GM23338 (cell line): Measurements from ENCODE around the gene ASAP2.

Experiments
- CREB1 ChIP-seq: fragments of 250-450 bp; sonication (Bioruptor Pico); IDR thresholded peaks from 2 replicates; pipeline ENCODE4 v1.5.0; 2020; ENCODE audit warnings: low read depth, mild to moderate bottlenecking, moderate library complexity
- EZH2 ChIP-seq: fragments of 200-600 bp; sonication (generic); IDR thresholded peaks from one replicate; pipeline ENCODE4 v1.8.0; 2017; ENCODE audit warnings: antibody characterized with exemption, mild to moderate bottlenecking, low read depth; ENCODE audit not compliant: unreplicated experiment
- EZH2phosphoT487 ChIP-seq: fragments of 200-600 bp; sonication (generic); IDR thresholded peaks from one replicate; pipeline ENCODE4 v1.8.1; 2018; ENCODE audit warnings: antibody characterized with exemption; ENCODE audit not compliant: unreplicated experiment
- JUNB ChIP-seq: IDR thresholded peaks from one replicate; pipeline ENCODE4 v1.6.1; 2016; ENCODE audit warnings: antibody characterized with exemption; ENCODE audit not compliant: unreplicated experiment
- NANOG ChIP-seq: IDR thresholded peaks from 2 replicates; pipeline ENCODE4 v1.6.1; 2016; ENCODE audit warnings: antibody characterized with exemption, borderline replicate concordance
- POLR2AphosphoS5 ChIP-seq: IDR thresholded peaks from 2 replicates; pipeline ENCODE4 v1.6.1; 2016; ENCODE audit warnings: antibody characterized with exemption, low read depth
- STAT1 ChIP-seq: IDR thresholded peaks from one replicate; pipeline ENCODE4 v1.6.1; 2016; ENCODE audit warnings: antibody characterized with exemption; ENCODE audit not compliant: unreplicated experiment
- ZNF114 ChIP-seq: fragments of 250-450 bp; sonication (Bioruptor Pico); IDR thresholded peaks from 2 replicates; pipeline ENCODE4 v1.5.0; 2020; ENCODE audit warnings: mild to moderate bottlenecking, moderate library complexity
- ZNF331 ChIP-seq: fragments of 250-450 bp; sonication (Bioruptor Pico); IDR thresholded peaks from 2 replicates; pipeline ENCODE4 v1.5.0; 2020; ENCODE audit warnings: low read depth, mild to moderate bottlenecking, moderate library complexity
- TF ChIP-seq, protein P1 (sequence below), 2 experiments: fragments of 200-600 bp in 1 of 2; sonication (generic) in 1 of 2; conservative IDR thresholded peaks; 2 replicates each; pipeline versions ENCODE4 v1.5.1 to v1.6.1; 2016 to 2017; ENCODE audit warnings: antibody characterized with exemption in 2 of 2, low read depth in 2 of 2, mild to moderate bottlenecking in 2 of 2, moderate library complexity in 1 of 2
- TF ChIP-seq, protein P2 (sequence below): IDR thresholded peaks from one replicate; pipeline ENCODE4 v1.6.1; 2018; ENCODE audit warnings: antibody characterized with exemption; ENCODE audit not compliant: unreplicated experiment
- TF ChIP-seq, protein P3 (sequence below): IDR thresholded peaks from 2 replicates; pipeline ENCODE4 v1.6.1; 2016; ENCODE audit warnings: antibody characterized with exemption
- TF ChIP-seq, protein P4 (sequence below): fragments of 250-450 bp; sonication (Bioruptor Pico); IDR thresholded peaks from 2 replicates; pipeline ENCODE4 v1.5.0; 2020; ENCODE audit warnings: mild to moderate bottlenecking, moderate library complexity

DNA sequence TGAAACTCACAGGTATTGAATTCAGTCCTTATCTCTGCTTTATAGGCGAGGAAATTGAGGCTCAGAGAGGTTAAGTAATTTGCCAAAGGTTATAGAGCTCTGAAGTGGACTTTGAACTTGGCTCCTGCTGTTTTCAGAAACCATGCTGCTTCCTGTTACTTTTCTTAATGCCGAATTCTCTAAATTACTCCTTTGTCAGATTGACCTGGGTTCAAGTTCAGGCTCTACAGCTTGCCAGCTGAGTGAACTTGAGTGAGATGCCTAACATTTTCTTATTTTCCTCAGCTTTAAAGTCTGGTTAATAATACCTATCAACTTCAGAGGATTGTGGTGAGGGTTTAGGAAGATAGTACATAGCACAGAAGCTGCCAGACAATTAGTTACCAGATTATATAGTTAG lies 3.4 kb downstream of the ASAP2 start:
- TF ChIP-seq, protein P1, sequence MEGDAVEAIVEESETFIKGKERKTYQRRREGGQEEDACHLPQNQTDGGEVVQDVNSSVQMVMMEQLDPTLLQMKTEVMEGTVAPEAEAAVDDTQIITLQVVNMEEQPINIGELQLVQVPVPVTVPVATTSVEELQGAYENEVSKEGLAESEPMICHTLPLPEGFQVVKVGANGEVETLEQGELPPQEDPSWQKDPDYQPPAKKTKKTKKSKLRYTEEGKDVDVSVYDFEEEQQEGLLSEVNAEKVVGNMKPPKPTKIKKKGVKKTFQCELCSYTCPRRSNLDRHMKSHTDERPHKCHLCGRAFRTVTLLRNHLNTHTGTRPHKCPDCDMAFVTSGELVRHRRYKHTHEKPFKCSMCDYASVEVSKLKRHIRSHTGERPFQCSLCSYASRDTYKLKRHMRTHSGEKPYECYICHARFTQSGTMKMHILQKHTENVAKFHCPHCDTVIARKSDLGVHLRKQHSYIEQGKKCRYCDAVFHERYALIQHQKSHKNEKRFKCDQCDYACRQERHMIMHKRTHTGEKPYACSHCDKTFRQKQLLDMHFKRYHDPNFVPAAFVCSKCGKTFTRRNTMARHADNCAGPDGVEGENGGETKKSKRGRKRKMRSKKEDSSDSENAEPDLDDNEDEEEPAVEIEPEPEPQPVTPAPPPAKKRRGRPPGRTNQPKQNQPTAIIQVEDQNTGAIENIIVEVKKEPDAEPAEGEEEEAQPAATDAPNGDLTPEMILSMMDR (conservative IDR thresholded peaks at IDR 0.05; ENCODE audit: low read depth in 2 of 2), result no peak
- TF ChIP-seq EZH2 (no peak), POLR2AphosphoS5 (no peak), CREB1 (no peak), EZH2phosphoT487 (no peak), NANOG (no peak), JUNB (no peak), ZNF114 (CRISPR knock-in tag) (no peak), ZNF331 (CRISPR knock-in tag) (no peak), STAT1 (no peak)
- TF ChIP-seq, protein P2, sequence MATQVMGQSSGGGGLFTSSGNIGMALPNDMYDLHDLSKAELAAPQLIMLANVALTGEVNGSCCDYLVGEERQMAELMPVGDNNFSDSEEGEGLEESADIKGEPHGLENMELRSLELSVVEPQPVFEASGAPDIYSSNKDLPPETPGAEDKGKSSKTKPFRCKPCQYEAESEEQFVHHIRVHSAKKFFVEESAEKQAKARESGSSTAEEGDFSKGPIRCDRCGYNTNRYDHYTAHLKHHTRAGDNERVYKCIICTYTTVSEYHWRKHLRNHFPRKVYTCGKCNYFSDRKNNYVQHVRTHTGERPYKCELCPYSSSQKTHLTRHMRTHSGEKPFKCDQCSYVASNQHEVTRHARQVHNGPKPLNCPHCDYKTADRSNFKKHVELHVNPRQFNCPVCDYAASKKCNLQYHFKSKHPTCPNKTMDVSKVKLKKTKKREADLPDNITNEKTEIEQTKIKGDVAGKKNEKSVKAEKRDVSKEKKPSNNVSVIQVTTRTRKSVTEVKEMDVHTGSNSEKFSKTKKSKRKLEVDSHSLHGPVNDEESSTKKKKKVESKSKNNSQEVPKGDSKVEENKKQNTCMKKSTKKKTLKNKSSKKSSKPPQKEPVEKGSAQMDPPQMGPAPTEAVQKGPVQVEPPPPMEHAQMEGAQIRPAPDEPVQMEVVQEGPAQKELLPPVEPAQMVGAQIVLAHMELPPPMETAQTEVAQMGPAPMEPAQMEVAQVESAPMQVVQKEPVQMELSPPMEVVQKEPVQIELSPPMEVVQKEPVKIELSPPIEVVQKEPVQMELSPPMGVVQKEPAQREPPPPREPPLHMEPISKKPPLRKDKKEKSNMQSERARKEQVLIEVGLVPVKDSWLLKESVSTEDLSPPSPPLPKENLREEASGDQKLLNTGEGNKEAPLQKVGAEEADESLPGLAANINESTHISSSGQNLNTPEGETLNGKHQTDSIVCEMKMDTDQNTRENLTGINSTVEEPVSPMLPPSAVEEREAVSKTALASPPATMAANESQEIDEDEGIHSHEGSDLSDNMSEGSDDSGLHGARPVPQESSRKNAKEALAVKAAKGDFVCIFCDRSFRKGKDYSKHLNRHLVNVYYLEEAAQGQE, result no peak
- TF ChIP-seq, protein P3, sequence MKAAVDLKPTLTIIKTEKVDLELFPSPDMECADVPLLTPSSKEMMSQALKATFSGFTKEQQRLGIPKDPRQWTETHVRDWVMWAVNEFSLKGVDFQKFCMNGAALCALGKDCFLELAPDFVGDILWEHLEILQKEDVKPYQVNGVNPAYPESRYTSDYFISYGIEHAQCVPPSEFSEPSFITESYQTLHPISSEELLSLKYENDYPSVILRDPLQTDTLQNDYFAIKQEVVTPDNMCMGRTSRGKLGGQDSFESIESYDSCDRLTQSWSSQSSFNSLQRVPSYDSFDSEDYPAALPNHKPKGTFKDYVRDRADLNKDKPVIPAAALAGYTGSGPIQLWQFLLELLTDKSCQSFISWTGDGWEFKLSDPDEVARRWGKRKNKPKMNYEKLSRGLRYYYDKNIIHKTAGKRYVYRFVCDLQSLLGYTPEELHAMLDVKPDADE, result no peak
- TF ChIP-seq, protein P4, sequence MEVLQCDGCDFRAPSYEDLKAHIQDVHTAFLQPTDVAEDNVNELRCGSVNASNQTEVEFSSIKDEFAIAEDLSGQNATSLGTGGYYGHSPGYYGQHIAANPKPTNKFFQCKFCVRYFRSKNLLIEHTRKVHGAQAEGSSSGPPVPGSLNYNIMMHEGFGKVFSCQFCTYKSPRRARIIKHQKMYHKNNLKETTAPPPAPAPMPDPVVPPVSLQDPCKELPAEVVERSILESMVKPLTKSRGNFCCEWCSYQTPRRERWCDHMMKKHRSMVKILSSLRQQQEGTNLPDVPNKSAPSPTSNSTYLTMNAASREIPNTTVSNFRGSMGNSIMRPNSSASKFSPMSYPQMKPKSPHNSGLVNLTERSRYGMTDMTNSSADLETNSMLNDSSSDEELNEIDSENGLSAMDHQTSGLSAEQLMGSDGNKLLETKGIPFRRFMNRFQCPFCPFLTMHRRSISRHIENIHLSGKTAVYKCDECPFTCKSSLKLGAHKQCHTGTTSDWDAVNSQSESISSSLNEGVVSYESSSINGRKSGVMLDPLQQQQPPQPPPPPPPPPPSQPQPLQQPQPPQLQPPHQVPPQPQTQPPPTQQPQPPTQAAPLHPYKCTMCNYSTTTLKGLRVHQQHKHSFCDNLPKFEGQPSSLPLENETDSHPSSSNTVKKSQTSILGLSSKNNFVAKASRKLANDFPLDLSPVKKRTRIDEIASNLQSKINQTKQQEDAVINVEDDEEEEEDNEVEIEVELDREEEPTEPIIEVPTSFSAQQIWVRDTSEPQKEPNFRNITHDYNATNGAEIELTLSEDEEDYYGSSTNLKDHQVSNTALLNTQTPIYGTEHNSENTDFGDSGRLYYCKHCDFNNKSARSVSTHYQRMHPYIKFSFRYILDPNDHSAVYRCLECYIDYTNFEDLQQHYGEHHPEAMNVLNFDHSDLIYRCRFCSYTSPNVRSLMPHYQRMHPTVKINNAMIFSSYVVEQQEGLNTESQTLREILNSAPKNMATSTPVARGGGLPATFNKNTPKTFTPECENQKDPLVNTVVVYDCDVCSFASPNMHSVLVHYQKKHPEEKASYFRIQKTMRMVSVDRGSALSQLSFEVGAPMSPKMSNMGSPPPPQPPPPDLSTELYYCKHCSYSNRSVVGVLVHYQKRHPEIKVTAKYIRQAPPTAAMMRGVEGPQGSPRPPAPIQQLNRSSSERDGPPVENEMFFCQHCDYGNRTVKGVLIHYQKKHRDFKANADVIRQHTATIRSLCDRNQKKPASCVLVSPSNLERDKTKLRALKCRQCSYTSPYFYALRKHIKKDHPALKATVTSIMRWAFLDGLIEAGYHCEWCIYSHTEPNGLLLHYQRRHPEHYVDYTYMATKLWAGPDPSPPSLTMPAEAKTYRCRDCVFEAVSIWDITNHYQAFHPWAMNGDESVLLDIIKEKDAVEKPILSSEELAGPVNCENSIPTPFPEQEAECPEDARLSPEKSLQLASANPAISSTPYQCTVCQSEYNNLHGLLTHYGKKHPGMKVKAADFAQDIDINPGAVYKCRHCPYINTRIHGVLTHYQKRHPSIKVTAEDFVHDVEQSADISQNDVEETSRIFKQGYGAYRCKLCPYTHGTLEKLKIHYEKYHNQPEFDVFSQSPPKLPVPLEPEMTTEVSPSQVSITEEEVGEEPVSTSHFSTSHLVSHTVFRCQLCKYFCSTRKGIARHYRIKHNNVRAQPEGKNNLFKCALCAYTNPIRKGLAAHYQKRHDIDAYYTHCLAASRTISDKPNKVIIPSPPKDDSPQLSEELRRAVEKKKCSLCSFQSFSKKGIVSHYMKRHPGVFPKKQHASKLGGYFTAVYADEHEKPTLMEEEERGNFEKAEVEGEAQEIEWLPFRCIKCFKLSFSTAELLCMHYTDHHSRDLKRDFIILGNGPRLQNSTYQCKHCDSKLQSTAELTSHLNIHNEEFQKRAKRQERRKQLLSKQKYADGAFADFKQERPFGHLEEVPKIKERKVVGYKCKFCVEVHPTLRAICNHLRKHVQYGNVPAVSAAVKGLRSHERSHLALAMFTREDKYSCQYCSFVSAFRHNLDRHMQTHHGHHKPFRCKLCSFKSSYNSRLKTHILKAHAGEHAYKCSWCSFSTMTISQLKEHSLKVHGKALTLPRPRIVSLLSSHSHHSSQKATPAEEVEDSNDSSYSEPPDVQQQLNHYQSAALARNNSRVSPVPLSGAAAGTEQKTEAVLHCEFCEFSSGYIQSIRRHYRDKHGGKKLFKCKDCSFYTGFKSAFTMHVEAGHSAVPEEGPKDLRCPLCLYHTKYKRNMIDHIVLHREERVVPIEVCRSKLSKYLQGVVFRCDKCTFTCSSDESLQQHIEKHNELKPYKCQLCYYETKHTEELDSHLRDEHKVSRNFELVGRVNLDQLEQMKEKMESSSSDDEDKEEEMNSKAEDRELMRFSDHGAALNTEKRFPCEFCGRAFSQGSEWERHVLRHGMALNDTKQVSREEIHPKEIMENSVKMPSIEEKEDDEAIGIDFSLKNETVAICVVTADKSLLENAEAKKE (CRISPR knock-in tag), result no peak
